ENCODE results near the gene PAOX.
A peak's percentile ranks its signal among the peaks of the same experiment; 100 is the strongest.
"Not testable (repeated sequence)": the region's sequence is repeated elsewhere in the genome, so short reads cannot be mapped to it uniquely, and the experiment has no call there.

PAOX gene

DNA sequence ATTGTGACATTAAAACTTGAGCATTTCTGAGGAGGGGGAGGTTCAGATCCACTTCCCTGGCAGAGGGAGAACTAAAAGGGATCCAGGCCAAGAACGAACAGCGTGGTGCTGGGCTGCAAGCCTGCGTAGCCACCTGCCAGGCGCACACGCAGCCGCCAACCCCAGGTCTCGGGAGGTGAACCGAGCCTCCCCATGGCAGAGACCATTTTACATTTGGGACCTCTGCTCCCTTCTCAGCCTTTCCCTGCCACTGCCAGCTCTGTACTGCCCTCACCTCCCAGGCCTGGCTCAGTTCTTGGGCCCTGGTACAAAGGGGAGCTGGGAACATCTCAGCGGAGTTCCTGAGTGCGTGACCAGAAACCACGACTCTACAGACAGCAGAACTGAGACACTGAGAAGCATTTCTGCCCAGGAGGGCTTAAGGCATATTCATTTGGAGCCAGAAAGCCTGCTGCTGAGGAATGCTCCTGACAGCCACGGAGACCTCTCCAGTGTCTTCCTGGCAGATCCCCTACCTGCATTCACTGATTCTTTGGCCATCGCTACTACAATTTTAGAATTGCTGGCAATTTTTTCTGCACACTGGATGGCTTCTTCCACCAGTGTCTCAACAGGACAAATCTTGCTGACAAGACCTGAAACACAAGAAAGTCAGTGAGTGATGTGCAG lies 13.5 kb upstream of the PAOX start:
- DNase-seq, result no peak

DNA sequence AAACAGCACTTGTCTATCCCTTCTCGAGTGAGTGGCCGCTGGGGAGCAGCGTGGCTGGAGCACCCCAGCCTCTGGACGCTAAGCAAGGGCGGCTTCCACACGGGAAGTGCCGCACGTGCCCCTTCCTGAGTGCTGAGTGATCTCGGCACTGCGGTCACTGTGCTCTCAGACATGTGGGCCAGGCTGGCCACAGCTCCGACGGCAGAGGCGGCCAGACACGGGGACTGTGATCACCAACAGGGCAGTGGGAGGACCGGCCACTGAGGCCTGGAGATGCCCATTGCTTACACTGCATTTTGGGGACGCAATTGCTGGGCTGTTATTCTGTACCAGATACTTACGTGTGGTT lies 13.0 kb upstream of the PAOX start:
- DNase-seq, result no peak

DNA sequence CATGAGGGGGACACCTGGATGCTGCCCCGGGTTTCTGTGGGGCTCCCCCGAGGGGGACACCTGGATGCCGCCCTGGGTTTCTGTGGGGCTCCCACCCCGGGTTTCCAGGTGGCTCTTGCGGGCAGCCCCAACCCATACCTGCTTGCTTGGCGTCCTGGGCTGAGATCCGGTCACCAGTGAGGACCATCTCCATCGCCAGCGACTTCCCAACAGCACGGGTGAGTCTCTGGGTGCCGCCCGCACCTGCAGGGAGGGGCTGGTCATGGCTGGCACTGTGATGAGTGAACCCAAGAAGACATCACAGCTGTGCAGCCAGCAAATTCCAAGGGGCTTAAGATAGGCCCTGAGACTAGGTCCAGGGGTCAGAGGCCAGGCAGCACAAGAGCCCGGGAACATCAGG lies 12.3 kb upstream of the PAOX start:
- DNase-seq, result no peak

DNA sequence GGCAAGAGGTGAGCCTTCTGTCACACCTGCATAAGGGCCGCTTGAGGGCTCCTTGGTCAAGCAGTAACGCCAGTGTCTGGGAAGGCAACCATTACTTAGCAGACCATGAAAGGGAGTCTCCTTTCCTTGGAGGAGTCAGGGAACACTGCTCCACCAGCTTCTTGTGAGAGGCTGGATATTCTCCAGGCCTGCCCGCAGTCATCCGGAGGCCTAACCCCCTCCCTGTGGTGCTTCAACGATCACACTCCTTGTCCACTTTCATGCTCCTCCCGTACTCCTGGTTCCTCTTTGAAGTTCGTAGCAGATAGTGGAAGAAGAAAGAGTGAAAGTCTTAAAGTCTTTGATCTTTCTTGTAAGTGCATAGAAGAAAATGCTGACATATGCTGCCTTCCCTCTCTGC lies 11.6 kb upstream of the PAOX start:
- not testable (repeated sequence) for DNase-seq

DNA sequence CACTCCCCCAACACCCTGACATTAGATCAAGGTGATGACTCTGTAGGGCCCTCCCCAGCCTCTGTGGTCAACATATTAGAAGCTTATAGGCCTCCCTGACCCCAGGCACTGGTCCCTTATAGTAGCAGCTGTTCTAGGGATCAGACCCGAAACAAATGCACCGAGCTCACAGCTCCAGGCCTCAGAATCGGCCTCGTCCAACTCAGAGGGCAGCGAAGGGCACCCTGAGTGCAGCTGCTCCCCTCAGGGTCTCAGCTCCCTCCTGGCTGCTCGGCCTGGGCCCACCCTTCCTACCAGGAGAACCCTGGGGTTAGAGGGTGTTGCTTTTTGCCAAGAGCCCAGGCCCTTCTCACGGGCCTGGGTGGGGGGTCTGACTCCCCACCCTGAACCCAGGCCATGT lies 10.9 kb upstream of the PAOX start:
- DNase-seq, result no peak

DNA sequence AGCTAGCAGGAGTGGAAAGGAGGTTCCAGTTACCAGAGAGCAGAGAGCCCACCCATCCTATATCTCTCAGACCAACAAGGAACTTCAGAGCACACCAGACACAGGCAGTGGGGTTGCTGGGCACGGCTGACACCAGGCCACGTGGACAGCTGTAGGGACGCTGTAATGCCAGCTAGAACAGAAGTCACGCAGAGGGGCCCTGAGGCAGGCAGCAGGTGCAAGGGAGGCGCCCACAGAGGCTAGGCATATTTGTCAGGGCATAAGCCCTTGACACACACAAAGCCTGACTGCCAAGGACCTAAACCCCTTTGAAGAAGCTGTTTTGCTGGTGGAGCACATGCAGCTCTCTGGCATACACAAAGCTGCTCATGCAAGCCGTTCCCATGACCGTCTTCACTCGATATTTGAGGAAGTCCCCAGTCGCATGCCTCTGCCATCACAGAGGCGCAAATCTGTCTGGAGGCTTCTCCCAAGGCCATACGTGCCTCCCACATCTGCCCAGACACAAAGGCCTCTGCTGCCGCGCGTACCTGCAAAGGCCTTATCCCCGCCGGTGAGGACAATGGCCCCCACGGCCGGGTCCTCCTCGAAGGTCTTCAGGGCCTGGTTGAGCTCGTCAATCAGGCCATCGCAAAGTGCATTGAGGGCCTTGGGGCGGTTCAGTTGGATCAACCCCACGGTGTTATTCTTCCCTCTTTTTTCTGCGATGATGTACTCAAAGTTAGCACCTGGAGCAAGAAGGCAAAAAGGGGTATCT lies 8.9 kb upstream of the PAOX start:
- DNase-seq, result no peak

DNA sequence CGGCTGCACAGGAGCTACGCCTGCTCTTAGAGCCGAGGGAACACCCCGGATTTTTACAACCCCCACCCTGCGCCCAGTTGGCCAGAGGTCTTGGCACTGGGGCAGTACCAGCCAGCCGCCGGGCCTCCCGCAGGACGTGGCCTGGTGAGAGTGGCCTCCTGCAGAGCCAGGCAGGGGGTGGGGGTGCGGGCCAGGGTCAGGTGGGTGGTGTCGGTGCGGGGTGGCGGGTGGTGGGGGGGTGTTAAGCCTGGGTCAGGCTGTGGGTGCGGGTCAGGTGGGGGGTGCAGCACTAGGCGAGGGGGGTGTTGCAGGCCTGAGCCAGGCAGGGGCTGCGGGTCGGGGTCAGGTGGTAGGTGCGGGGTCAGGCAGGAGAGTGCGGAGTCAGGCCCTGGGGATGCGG lies 6.6 kb upstream of the PAOX start:
- no peak for DNase-seq

DNA sequence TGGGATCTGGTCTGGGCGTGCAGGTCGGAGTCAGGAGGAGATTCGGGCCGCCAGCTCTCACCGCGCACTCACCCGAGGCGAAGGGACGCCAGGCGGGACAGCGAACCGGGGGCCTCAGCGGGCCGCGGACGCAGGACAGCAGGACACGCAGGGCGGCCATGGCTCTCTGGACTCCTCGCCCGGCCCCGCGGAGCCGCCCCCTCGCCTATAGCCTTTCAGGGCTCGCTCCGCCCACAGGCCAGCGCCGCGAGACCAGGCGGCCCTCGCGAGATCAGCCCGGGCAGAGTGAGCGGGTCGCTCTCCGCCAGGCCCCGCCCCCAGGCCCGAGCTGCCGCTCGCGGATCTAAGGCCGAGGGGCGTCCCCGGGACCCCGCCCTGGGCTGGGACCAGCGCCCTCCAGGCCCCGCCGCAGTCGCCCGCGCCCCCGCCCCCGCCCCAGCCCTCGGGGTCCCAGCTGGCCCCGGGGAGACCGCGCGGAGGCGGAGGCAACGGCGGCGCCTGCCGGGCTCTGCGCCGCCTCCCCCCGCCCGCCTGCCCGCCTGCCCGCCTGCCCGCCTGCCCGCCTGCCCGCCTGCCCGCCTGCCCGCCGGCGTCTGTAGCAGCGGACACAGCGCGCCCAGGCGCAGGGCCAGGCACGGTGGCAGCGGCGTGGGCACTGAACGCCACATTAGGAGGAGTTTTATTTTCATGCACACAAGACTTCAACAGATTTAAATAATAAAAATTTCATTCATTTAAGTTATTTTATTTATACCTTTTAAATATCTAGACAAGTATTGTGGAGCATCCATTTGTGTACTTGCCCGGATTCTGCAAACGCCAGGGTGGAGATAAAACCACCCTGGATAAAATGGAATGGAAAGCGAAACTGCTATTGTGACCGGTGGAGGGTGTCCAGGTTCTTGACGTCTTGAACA lies 5.6 kb upstream of the PAOX start, which contains the start of gene ECHS1:
Gene ECHS1, minus strand, starts transcription at position 181 of the 917 bp plus-strand sequence. Its CDS starts 21 bp downstream, at position 160.
- peak; percentile 94 to 98 for DNase-seq

DNA sequence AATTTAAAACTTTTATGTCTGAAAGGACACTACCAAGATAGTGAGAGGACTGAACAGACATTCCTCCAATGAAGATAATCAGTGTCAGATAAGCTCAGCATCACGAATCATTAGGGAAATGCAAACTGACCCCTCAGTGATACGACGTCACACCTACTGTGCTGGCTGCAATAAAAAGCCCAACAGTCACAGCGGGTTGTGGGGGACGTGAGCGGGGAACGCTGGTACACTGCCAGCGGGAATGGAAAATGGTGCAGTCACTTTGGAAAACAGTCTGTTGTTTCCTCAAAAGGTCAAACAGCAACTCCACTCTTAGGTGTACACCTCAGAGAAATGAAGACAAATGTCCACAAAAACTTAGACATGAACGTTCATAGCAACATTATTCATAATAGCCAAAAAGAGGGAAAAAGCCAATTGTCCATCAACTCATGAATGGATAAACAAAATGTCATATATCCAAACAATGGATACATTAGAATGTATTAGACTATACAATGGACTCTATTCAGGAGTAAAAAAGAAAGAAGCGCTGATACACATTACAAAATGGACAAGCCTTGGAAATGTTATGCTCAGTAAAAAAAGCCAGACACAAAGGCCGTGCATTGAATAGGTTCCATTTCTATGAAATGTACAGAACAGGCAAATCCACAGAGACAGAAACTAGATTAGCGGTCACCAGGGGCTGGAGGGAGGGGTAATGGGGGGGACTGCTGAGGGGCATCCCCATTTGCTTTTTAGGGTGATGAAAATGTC lies 3.5 kb upstream of the PAOX start:
- no peak for DNase-seq

DNA sequence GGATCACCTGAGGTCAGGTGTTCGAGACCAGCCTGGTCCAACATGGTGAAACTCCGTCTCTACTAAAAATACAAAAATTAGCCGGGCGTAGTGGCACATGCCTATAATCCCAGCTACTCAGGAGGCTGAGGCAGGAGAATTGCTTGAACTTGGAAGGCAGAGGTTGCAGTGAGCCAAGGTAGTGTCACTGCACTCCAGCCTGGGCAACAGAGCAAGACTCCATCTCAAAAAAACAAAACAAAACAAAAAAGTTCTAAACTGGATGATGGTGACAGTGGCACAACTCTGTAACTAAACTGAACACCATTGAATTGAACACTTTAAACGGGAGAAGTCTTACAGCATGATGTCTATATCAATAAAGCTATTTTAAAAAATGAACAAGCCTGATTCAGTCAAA lies 2.9 kb upstream of the PAOX start:
- DNase-seq, result not testable (repeated sequence)

DNA sequence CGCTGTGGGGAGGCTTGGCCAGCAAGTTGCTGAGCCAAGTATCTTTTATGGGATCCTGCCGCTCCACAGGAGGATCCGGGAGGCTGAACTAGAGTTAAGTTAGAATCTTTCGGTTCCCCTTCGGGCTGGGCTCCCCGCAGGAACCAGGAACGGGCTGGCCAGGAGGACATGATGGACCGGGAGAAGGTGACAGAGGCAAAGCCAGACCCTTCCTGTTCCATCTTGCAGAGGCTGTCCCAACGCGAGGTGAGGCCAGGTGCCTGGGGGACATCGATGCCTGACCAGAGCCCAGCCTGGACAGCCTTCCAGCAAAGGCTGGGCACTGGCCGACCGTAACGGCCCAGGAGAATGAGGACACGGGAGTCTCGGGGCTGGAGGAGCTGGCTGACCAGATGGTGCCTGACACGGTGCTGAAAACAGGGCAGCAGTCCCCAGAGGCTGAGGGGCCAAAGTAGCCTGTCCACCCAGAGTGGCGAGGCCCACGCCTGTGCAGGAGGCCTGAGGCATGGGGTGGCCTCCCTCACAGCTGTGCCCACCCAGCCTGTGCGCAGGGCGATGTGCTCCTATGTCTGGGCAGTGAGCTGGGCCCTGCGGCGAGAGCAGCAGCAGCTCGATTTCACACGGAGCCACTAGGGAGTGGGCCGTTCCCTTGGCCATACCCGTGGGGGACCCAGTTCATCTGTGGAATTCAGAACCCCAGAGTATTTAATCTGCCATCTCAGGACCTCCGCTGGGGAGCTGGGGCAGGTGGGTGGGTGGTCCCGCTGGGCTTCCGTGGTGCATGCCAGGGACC lies 1.8 kb upstream of the PAOX start:
- no peak for DNase-seq

DNA sequence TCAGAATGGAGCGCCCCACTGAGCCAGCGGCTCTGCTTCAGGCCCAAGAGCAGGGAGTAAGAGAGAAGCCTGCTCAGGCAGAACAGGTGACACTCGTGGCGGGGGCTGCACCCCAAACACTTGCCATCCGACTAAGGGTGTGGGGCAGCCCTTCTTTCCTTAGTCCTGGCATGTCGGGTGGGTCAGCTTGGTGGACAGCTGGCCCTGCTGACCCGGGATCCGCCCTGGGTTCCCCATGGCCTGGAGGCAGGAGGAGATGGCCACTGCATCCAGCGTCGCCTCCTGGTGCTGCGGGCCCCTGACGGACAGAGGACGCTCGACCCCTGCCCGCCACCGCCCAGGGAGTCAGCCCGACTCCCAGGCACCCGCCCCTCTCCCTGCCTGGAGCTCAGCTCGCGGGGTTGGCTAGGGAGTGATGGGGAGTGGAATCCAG lies 1.2 kb upstream of the PAOX start:
- DNase-seq, result no peak

DNA sequence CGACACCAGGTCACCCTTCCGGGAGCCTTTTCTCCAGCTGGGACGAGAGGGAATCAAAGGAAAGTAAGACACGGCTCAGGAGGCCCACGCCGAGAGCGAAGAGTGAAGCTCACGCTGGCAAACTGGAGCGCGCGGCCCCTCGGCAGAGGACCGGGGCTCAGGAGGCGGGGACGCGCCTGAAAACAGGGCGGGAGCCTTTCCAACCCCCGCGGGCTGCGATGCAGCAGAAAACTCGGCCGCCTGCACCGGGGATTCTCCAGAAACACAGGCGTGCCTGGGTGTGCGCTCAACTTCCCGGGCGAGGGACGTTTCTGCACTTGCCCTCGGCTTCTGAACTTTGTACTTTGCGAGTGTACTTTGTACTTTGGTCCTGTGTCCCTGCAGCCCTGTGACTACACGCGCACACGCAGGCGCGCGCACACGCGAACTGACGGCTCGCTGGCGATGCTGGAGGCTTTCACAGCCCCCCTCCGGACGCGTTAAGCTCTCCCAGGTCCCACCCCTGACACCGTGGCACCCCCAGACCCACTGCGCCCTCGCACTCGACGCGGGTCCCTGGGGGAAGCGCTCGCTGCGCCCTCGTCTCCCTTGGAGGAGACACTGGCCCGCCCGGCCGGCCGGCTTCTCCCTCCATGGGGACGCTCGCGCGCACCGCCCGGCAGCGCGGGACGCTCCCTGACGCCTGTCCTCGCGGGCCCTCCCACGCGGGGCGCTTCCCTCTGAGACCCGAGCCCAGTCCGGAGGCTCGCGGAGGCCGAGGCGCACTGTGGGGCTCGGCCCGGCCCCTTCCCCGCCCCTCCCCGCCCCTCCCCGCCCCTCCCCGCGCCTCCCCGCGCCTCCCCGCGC lies 588 bp upstream of the PAOX start:
- peak; percentile 70 to 87 for DNase-seq

DNA sequence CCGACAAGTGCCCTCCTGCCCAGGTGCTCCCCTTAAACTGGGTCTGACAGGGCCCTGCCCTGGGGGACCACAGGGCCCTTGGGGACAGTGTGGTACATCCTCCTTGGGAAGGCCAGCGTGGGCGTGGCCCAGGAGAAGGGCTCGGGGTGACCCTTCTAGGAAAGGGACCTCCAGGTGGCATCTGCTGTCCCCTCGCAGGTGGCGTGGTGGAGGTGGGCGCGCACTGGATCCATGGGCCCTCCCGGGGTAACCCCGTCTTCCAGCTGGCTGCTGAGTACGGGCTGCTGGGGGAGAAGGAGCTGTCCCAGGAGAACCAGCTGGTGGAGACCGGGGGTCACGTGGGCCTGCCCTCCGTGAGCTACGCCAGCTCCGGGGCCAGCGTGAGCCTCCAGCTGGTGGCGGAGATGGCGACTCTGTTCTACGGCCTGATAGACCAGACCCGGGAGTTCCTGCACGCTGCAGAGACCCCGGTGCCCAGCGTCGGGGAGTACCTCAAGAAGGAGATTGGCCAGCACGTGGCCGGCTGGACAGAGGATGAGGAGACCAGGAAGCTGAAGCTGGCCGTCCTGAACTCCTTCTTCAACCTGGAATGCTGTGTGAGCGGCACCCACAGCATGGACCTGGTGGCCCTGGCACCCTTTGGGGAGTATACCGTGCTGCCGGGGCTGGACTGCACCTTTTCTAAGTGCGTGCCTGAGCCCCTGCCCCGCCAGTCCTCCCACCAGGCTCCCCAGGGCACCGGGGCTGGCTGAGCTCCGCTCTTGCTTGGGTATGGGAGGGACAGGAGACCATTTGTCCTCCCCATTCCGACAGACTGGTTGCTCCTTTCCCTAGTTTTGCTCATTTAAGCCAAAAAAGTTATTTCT lies 972 bp downstream of the PAOX start:
- DNase-seq, result no peak

DNA sequence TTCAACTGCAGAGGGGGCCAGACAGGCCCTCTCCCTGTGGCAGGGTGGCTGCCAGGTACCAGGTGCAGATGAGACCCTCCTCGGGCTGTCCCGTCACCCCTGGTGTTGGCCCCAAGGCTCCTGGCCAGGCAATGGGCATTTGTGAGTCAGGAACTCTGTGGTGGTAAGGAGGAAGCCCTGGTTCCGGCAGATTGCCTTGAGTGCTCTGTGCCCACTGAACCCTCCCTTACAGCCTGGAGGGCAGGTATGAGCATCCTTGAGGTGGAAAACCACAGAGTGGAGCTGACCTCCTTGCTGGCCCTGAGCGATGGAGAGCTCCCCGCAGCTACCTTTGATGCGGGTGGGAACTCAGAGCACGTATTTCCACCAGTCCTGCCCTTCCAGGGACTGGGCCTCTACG lies 2.0 kb downstream of the PAOX start:
- DNase-seq, result no peak

DNA sequence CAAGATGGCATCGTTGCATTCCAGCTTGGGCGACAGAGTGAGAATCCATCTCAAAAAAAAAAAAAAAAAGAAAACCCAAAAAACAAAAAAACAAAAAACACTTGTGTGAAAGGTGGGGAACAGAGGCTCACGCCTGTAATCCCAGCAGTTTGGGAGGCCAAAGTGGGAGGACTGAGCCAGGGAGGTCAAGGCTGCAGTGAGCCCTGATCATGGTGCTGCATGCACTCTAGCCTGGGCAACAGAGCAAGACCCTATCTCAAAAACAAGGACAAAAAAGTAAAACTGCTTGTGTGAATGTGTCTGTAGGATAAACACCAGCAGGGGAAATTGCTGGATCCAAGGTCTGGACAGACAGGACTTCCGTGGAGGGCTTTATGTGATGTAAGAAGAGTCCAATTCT lies 4.5 kb downstream of the PAOX start:
- DNase-seq, result no peak

DNA sequence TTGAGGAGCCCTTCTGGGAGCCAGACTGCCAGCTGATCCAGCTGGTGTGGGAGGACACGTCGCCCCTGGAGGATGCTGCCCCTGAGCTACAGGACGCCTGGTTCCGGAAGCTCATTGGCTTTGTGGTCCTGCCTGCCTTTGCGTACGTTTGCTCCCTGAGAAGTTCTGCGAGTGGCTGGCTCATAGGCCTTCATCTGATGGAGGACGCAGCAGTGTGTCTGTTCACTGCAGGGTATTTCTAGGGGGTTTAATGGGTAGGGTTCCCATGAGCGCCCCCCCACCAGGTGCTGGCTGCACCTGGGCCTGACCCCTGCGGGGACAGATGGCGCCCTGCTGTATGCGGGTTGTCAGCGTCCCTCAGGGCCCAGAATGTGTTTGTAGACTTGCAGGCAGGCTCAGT lies 5.0 kb downstream of the PAOX start:
- no peak for DNase-seq

DNA sequence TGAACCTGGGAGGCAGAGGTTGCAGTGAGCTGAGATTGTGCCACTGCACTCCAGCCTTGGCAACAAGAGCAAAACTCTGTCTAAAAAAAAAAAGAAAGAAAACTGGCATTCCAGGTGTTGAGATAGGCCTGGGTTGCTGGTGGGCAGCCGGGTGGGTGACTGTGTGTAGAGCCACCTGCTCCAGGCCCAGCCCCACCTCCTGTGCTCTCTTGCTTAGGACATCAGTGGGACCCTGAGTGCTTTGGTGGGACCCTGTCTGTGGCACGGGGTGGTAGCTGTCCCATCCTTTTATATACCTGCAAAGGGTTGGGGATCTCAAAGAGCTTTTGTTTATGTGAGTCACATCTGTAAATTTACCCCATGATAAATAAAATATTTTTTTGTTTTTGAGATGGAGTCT lies 6.2 kb downstream of the PAOX start:
- no peak for DNase-seq

DNA sequence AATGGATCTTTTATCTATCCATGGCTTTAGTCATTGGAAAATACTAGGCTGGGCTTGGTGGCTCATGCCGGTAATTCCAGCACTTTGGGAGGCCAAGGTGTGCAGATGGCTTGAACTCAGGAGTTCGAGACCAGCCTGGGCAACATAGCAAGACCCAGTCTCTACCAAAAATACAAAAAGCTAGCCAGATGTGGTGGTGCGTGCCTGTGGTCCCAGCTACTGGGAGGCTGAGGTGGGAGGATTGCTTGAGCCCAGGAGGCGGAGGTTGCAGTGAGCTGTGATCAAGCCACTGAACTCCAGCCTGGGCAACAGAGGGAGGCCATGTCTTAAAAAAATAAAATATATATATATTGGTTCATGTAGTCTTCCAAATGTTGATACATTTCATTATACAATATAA lies 7.9 kb downstream of the PAOX start:
- DNase-seq, result not testable (repeated sequence)

Measured in inflammatory macrophage treated with lipopolysaccharide for 1 hour (primary cell).